ENCODE results near the gene RPS25. TPM values are rescaled to one million over a fixed set of nuclear protein-coding genes. Genes with fewer than 3 reads are reported as not detected.

RPS25 gene
- total and polyA plus RNA-seq, 9 of the 15 experiments (the other 6 are each of a cell fraction or from before 2014, with no cell fraction given) = 1,553 to 5,486 (median 2,471) TPM

DNA sequence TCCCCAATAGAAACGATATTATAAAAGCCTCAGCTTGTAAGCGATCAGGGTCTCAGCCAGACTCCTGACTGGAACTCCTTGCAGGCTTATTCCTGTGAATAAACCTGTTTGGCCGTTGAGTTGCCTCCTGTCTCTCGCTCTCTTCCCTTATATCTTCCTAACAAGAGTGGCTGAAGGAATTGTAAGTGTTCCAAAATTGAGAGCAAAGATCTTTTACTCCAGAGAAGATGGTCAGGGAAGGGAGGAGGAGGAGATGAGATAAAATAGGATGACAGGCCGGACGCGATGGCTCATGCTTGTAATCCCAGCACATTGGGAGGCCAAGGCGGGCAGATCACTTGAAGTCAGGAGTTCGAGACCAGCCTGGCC is 13.8 kb upstream of the RPS25 start:
- FAIRE-seq (peak; percentile 74), ATAC-seq (no peak), DNase-seq (ENCODE audit: extremely low read depth in 1 of 4, low spot score in 3 of 4) (no peak)
- Histone ChIP-seq H3K27me3 (ENCODE audit: control insufficient read depth in 2 of 2, insufficient read depth in 2 of 2, low read length in 2 of 2) (no peaks in the 10 kb centered on the region), H3K9ac (ENCODE audit: insufficient read depth in 1 of 2, low read depth in 2 of 2, low read length in 2 of 2) (no peak overlapping the region; a peak in 1 of 4 replicates), H2AFZ (ENCODE audit: low read depth, low read length) (peak overlapping the region; percentile 96), H3K4me1 (replicated peaks in 1 of 2; ENCODE audit: control insufficient read depth in 2 of 2, insufficient read depth in 2 of 2, low read length in 2 of 2) (peaks cover 26 to 38% of the 10 kb centered on the region in 2 experiments; a peak in 4 of 5 replicates), H3K4me2 (ENCODE audit: insufficient read depth, low read length) (no peak overlapping the region), H3K4me3 (no peak overlapping the region), H3K36me3 (ENCODE audit: control insufficient read depth, insufficient read depth, low read length) (peaks cover 23% of the 10 kb centered on the region; the same call in 2 of the 3 replicates), H3K9me3 (replicated peaks; ENCODE audit: control insufficient read depth, insufficient read depth, low read depth, low read length) (no peaks in the 10 kb centered on the region), H3K79me2 (ENCODE audit: control insufficient read depth, insufficient read depth, low read length) (peaks cover 36% of the 10 kb centered on the region), H3K27ac (ENCODE audit: extremely low read depth, low read depth, low read length) (peak overlapping the region; percentile 21; the same call in 2 of the 3 replicates), H3K9me1 (ENCODE audit: control insufficient read depth, insufficient read depth, low read length) (no peaks in the 10 kb centered on the region), H4K20me1 (replicated peaks; ENCODE audit: control insufficient read depth, insufficient read depth, low read length) (peaks cover 12% of the 10 kb centered on the region)
- POLR2A ChIA-PET = interaction anchor here (0.7 to 1.4 kb wide), 5 partner anchors 12 to 306 kb away, joined by 3 to 5 read pairs (median 4); no protein-coding TSS in a partner anchor
- no TSS peak for BruUV-seq (replicated peaks)
- CTCF ChIA-PET (ENCODE audit: low intra/inter-chr PET ratio) = no interaction called here
- WGBS (ENCODE audit: insufficient coverage, low coverage, missing lambda C conversion rate) = 52% methylated on average over 9 of the region's 9 CpGs
- in situ Hi-C loops (cut with MboI) = no loop called here
- TF ChIP-seq, protein P1, sequence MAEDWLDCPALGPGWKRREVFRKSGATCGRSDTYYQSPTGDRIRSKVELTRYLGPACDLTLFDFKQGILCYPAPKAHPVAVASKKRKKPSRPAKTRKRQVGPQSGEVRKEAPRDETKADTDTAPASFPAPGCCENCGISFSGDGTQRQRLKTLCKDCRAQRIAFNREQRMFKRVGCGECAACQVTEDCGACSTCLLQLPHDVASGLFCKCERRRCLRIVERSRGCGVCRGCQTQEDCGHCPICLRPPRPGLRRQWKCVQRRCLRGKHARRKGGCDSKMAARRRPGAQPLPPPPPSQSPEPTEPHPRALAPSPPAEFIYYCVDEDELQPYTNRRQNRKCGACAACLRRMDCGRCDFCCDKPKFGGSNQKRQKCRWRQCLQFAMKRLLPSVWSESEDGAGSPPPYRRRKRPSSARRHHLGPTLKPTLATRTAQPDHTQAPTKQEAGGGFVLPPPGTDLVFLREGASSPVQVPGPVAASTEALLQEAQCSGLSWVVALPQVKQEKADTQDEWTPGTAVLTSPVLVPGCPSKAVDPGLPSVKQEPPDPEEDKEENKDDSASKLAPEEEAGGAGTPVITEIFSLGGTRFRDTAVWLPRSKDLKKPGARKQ (CRISPR knock-in tag; IDR thresholded peaks at IDR 0.05) = no peak
- no peak for TF ChIP-seq NCOA2 (IDR thresholded peaks at IDR 0.05; ENCODE audit: partially characterized antibody in 2 of 2)
- TF ChIP-seq ZNF263 (CRISPR knock-in tag; IDR thresholded peaks at IDR 0.05; ENCODE audit: borderline replicate concordance) = no peak
- no peak for TF ChIP-seq ASH1L (IDR thresholded peaks at IDR 0.05; ENCODE audit: borderline replicate concordance, low read depth, partially characterized antibody)
- intact Hi-C loops (cut with micrococcal nuclease) = loop anchor here (2.0 kb wide), 1 partner anchor 69 kb away; the partner anchor contains the start of gene DPAGT1

Measured in K562 (cell line).